NB4 (cell line): ENCODE results near the gene NAV1.
"Not testable (repeated sequence)": the region's sequence is repeated elsewhere in the genome, so short reads cannot be mapped to it uniquely, and the experiment has no call there.

Experiments
- DNase-seq: peaks from one replicate; pipeline ENCODE4 v3.0.0; 2010; ENCODE audit warnings: low read depth
- H3K4me3 ChIP-seq: one replicate; pipeline ENCODE4 v1.5.1; 2011; ENCODE audit warnings: mild to moderate bottlenecking, low read depth, low read length, moderate library complexity
- MYC ChIP-seq: IDR thresholded peaks from 2 replicates; pipeline ENCODE4 v1.6.1; 2011; ENCODE audit warnings: low read depth, low read length
- POLR2A ChIP-seq: IDR thresholded peaks from 2 replicates; pipeline ENCODE4 v1.6.1; 2011; ENCODE audit warnings: mild to moderate bottlenecking; ENCODE audit not compliant: insufficient read length; ENCODE audit errors: extremely low read depth
- TF ChIP-seq, protein P1 (sequence below): IDR thresholded peaks from 2 replicates; pipeline ENCODE4 v1.6.1; 2011; ENCODE audit warnings: low read depth, low read length
- TF ChIP-seq, protein P2 (sequence below): IDR thresholded peaks from one replicate; pipeline ENCODE4 v1.5.1; 2012; ENCODE audit warnings: low read depth, low read length

The NAV1 gene

DNA sequence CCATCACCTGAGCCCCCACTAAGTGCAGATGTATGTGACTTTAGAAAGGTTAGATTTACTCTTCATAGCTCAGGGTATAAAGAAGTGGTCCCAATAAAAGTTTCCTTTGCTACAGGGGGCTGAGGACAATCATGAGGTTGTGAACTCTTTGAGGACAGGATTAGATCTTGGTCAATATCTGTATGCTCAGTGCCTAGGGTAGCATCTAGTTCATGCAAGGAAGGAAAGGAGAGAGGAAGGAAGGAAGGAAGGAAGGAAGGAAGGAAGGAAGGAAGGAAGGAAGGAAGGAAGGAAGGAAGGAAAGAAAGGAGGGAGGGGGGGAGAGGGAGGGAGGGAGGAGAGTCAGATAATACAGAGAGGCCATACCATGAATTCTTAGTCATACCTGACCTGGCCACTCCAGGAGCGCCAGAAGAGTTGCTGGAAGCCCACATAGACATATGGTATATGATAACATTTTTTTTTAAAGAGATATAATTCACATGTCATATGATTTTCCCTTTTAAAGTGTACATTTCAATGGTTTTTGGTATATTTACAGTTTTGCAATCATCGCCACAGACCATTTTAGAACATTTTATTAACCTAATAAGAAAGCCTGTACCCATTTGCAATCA, 22.3 kb upstream of the NAV1 start:
- DNase-seq, result no peak
- TF ChIP-seq, protein P1, sequence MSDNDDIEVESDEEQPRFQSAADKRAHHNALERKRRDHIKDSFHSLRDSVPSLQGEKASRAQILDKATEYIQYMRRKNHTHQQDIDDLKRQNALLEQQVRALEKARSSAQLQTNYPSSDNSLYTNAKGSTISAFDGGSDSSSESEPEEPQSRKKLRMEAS, result no peak
- TF ChIP-seq POLR2A (no peak), MYC (no peak)
- TF ChIP-seq, protein P2, sequence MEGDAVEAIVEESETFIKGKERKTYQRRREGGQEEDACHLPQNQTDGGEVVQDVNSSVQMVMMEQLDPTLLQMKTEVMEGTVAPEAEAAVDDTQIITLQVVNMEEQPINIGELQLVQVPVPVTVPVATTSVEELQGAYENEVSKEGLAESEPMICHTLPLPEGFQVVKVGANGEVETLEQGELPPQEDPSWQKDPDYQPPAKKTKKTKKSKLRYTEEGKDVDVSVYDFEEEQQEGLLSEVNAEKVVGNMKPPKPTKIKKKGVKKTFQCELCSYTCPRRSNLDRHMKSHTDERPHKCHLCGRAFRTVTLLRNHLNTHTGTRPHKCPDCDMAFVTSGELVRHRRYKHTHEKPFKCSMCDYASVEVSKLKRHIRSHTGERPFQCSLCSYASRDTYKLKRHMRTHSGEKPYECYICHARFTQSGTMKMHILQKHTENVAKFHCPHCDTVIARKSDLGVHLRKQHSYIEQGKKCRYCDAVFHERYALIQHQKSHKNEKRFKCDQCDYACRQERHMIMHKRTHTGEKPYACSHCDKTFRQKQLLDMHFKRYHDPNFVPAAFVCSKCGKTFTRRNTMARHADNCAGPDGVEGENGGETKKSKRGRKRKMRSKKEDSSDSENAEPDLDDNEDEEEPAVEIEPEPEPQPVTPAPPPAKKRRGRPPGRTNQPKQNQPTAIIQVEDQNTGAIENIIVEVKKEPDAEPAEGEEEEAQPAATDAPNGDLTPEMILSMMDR, result no peak
- no peak overlapping the region for H3K4me3 ChIP-seq

DNA sequence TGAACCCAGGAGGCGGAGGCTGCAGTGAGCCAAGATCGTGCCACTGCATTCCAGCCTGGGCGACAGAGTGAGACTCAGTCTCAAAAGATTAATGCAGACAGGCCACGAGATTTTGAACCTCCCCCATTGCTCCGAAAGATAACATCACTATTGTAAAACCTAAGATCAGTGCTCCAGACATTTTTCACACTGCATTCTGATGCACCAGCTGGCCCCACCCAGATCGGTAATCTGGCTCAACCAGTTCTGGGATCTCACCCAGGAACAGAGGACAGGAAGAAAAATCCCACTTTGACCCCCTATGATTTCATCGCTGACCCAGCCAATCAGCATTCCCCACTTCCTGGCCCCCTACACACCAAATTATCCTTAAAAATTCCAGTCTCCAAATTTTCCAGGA, 21.3 kb upstream of the NAV1 start:
- H3K4me3 ChIP-seq, result no peak overlapping the region
- no peak for DNase-seq
- TF ChIP-seq POLR2A, result no peak

DNA sequence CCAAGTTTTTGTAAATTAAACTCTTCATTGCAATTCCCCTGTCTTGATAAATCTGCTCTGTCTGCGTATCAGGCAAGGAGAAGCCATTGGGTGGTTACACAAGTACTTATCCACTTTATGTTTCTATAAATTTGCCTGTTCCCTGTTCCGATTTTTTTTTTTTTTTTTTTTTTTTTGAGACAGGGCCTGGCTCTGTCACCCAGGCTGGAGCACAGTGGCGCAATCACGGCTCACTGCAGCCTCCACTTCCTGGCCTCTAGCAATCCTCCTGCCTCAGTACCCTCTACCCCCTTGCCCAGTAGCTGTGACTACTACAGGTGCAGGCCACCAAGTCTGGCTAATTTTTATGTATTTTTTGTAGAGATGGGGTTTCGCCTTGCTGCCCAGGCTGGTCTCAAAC, 20.9 kb upstream of the NAV1 start:
- no peak for DNase-seq
- no peak overlapping the region for H3K4me3 ChIP-seq

DNA sequence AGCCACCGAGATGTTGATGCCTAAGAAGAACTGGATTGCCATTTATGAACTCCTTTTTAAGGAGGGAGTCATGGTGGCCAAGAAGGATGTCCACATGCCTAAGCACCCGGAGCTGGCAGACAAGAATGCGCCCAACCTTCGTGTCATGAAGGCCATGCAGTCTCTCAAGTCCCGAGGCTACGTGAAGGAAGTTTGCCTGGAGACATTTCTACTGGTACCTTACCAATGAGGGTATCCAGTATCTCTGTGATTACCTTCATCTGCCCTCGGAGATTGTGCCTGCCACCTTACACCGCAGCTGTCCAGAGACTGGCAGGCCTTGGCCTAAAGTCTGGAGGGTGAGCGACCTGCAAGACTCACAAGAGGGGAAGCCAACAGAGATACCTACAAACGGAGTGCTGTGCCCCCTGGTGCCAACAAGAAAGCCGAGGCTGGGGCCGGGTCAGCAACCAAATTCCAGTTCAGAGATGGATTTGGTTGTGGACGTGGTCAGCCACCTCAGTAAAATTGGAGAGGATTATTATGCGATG, 18.8 kb upstream of the NAV1 start:
- not testable (repeated sequence) for H3K4me3 ChIP-seq, DNase-seq

More for the DNA sequence above, 20.9 kb upstream of the NAV1 start:
- TF ChIP-seq, protein P1, result no peak
- TF ChIP-seq, protein P2, result no peak
- TF ChIP-seq MYC (no peak), POLR2A (no peak)

DNA sequence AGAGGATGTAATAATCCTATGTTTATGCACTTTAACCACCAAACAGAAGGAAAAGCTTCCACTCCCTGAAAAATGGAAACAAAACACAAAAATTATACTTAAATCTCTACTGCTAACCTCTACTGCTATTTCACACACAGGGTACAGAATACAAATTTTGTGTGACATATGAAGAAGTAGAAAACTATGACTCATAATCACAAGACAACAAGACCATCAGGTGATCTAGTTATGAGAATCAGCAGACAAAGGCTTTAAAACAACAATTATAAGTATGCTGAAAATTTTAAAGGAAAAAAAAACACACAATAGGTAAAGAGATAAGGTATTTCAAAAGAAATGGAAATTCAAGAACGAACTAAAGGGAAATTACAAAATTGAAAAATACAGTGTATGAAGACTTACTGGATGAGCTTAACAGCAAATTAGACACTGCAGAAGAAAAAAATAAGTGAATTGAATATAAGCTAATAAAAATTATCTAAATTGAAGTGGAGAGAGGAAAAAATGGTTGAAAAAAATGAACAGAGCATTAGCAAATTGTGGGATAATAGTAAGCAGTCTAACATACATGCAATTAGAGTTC, 13.6 kb upstream of the NAV1 start:
- no peak overlapping the region for H3K4me3 ChIP-seq
- DNase-seq, result no peak
- TF ChIP-seq POLR2A, result no peak
- TF ChIP-seq, protein P1, result no peak
- TF ChIP-seq MYC, result no peak
- TF ChIP-seq, protein P2, result no peak

DNA sequence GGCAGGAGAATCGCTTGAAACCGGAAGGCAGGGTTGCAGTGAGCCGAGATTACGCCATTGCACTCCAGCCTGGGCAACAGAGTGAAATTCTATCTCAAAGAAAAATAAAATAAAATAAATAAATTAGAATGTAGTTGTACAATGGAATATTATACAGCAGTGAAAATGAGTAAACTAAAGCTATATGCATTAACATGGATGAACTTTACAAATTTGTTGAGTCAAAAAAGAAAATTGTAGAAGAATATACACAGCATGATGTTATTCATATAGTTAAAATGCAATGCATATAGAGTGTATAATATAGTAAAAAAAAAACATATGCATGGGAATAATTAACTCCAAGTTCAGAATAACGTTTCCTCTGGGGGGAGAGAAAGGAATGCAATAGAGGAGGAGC, 11.0 kb upstream of the NAV1 start:
- H3K4me3 ChIP-seq, result no peak overlapping the region
- TF ChIP-seq POLR2A (no peak), MYC (no peak)
- TF ChIP-seq, protein P2, result no peak
- TF ChIP-seq, protein P1, result no peak
- DNase-seq, result no peak
